Measurements from ENCODE around the gene ADGRF5. TPM values are rescaled to one million over a fixed set of nuclear protein-coding genes. Genes with fewer than 3 reads are reported as not detected.

The ADGRF5 gene
- total and polyA plus RNA-seq, 3 donors from 2014 or later, result 8.8 to 13.1 (median 12.2) TPM

DNA sequence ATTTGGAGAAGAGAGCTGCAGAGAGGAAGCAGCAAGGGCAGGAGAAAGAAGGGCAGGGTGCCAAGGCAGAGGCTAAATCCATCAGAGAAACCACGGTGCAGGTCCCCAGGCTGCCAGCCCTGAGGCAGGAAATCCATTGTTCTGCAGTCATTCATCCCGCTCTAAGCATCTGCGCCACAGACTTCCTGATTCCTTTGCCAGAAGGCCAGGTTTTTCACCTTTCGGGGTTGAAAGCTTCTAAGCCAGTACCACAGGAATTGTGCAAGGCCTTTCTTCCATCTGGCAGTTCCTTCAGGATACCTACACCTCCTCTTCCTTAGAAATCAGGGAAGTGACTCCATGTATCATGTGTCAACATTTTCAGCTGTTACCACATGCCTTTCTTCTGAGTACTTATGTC lies 45.6 kb downstream of the ADGRF5 start:
- no peaks in the 10 kb centered on the region for H3K27me3 ChIP-seq
- DNase-seq, result no peak
- no peak overlapping the region for H3K4me3 ChIP-seq
- H3K27ac ChIP-seq, result no peak overlapping the region
- H3K9me3 ChIP-seq, result no peaks in the 10 kb centered on the region
- no peaks in the 10 kb centered on the region for H3K36me3 ChIP-seq (ENCODE audit: low read depth, missing control alignments)
- 59 to 70% methylated on average over 4 of the region's 4 CpGs for WGBS, 2 donors
- no peak for TF ChIP-seq POLR2A (IDR thresholded peaks at IDR 0.05)
- TF ChIP-seq, protein P1, sequence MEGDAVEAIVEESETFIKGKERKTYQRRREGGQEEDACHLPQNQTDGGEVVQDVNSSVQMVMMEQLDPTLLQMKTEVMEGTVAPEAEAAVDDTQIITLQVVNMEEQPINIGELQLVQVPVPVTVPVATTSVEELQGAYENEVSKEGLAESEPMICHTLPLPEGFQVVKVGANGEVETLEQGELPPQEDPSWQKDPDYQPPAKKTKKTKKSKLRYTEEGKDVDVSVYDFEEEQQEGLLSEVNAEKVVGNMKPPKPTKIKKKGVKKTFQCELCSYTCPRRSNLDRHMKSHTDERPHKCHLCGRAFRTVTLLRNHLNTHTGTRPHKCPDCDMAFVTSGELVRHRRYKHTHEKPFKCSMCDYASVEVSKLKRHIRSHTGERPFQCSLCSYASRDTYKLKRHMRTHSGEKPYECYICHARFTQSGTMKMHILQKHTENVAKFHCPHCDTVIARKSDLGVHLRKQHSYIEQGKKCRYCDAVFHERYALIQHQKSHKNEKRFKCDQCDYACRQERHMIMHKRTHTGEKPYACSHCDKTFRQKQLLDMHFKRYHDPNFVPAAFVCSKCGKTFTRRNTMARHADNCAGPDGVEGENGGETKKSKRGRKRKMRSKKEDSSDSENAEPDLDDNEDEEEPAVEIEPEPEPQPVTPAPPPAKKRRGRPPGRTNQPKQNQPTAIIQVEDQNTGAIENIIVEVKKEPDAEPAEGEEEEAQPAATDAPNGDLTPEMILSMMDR (IDR thresholded peaks at IDR 0.05), result no peak
- H3K4me1 ChIP-seq, result no peaks in the 10 kb centered on the region
- intact Hi-C loops (cut with DNase I; ENCODE audit: low total_unique reads), result no loop called here

DNA sequence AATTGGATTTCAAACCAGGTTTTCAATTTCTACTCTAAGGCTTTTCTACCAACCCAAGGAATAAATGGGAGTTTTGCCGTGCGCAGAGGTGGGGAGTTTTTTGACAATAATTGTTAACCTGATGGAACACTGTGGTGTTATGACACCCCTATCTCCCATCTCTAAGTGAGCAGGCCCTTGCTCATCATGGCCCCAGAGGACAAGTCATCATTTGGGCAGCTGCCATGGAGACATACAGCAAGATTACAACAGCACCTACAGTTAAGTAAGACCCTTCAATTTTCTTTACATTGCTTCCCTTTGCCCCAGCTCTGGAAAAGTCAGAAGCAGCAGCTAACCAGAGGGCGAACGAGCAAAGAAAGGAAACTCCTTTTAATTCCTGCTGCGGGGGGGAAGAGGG lies 54.3 kb downstream of the ADGRF5 start:
- 71 to 74% methylated on average over 5 of the region's 5 CpGs for WGBS, 2 donors
- Histone ChIP-seq H3K9me3 (no peaks in the 10 kb centered on the region), H3K4me3 (no peak overlapping the region), H3K4me1 (no peaks in the 10 kb centered on the region), H3K27me3 (no peaks in the 10 kb centered on the region), H3K36me3 (ENCODE audit: low read depth, missing control alignments) (no peaks in the 10 kb centered on the region), H3K27ac (no peak overlapping the region)
- no peak for DNase-seq
- intact Hi-C loops (cut with DNase I; ENCODE audit: low total_unique reads), result no loop called here
- TF ChIP-seq, protein P1 (IDR thresholded peaks at IDR 0.05), result no peak
- no peak for TF ChIP-seq POLR2A (IDR thresholded peaks at IDR 0.05)

DNA sequence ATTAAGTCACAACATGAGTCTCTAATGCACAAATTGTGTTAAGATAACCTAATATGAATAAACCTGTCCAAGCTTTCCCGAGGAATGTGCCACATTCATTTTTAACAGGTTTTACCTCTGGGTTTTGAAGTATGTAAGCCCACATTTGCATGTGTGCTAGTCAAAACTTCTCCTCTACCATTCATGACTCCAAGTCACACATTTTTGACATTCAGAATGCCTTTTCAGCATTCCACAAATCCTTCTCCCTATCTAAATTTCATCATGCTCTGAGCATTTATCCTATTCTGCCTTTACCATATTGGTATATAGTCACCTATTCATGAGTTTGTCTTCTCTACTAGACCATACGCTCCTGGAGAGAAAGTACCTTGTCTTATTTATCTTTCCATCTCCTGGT lies 56.5 kb downstream of the ADGRF5 start:
- DNase-seq, result no peak
- WGBS, 2 donors, result 96 to 98% methylated on average over 2 of the region's 2 CpGs
- Histone ChIP-seq H3K27ac (no peak overlapping the region), H3K36me3 (ENCODE audit: low read depth, missing control alignments) (no peaks in the 10 kb centered on the region), H3K4me3 (no peak overlapping the region), H3K4me1 (no peaks in the 10 kb centered on the region), H3K9me3 (no peaks in the 10 kb centered on the region), H3K27me3 (no peaks in the 10 kb centered on the region)
- intact Hi-C loops (cut with DNase I; ENCODE audit: low total_unique reads), result no loop called here
- TF ChIP-seq, protein P1 (IDR thresholded peaks at IDR 0.05), result no peak
- TF ChIP-seq POLR2A (IDR thresholded peaks at IDR 0.05), result no peak

DNA sequence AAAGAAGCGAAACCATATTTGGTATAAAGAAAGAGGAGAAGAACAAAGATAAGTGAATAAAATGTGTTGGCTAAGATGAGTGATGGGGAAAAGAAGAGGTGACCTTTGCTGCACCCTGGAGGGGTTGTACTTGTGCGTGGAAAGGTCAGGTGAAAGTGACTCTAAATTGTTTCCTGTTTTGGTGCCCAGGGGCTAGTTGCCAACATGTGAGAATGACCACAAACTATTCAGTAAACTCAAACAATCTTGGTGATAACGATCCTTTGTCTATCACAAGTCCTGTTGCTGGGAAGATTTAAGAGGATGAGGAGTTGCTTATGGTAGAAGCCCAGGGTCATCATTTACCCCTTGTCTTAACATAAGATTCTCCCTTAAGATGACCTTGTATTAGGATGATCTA lies 57.9 kb downstream of the ADGRF5 start:
- H3K27ac ChIP-seq, result no peak overlapping the region
- intact Hi-C loops (cut with DNase I; ENCODE audit: low total_unique reads), result no loop called here
- no peak for DNase-seq
- H3K27me3 ChIP-seq, result no peaks in the 10 kb centered on the region
- whole genome bisulfite sequencing, 2 donors, result 67 to 76% methylated on average over 3 of the region's 3 CpGs
- no peaks in the 10 kb centered on the region for H3K36me3 ChIP-seq (ENCODE audit: low read depth, missing control alignments)
- no peaks in the 10 kb centered on the region for H3K9me3 ChIP-seq
- H3K4me3 ChIP-seq, result no peak overlapping the region
- H3K4me1 ChIP-seq, result no peaks in the 10 kb centered on the region
- no peak for TF ChIP-seq POLR2A (IDR thresholded peaks at IDR 0.05)
- TF ChIP-seq, protein P1 (IDR thresholded peaks at IDR 0.05), result no peak

DNA sequence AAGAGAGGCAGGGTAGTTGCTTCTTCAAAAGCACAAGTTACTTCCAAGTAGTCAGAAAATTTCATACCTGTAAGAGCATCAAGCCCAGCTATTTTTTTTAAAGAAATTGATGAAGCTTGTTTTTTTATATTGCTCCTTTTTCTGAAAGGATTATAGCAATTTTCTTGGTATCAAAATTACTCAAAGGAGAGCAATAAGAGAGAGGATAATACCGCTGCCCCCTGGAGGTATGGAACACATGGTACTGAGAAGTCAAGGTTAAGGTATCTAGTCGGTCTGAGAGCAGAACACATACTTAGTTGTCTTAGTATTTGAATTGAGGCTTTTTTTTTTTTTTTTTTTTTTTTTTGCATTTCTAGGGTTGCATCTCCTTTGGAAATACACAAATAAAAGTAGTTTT lies 59.4 kb downstream of the ADGRF5 start:
- TF ChIP-seq, protein P1 (IDR thresholded peaks at IDR 0.05), result no peak
- TF ChIP-seq POLR2A (IDR thresholded peaks at IDR 0.05), result no peak
- Histone ChIP-seq H3K4me3 (no peak overlapping the region), H3K27me3 (no peaks in the 10 kb centered on the region), H3K9me3 (no peaks in the 10 kb centered on the region), H3K27ac (no peak overlapping the region), H3K36me3 (ENCODE audit: low read depth, missing control alignments) (no peaks in the 10 kb centered on the region), H3K4me1 (no peaks in the 10 kb centered on the region)
- intact Hi-C loops (cut with DNase I; ENCODE audit: low total_unique reads), result no loop called here
- DNase-seq, result no peak
- WGBS, 2 donors, result 44% methylated on average over 2 of the region's 2 CpGs

All from testis (tissue), 3 donors.